Measurements from ENCODE around the gene AZI2.

AZI2 gene, protein sequence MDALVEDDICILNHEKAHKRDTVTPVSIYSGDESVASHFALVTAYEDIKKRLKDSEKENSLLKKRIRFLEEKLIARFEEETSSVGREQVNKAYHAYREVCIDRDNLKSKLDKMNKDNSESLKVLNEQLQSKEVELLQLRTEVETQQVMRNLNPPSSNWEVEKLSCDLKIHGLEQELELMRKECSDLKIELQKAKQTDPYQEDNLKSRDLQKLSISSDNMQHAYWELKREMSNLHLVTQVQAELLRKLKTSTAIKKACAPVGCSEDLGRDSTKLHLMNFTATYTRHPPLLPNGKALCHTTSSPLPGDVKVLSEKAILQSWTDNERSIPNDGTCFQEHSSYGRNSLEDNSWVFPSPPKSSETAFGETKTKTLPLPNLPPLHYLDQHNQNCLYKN

DNA sequence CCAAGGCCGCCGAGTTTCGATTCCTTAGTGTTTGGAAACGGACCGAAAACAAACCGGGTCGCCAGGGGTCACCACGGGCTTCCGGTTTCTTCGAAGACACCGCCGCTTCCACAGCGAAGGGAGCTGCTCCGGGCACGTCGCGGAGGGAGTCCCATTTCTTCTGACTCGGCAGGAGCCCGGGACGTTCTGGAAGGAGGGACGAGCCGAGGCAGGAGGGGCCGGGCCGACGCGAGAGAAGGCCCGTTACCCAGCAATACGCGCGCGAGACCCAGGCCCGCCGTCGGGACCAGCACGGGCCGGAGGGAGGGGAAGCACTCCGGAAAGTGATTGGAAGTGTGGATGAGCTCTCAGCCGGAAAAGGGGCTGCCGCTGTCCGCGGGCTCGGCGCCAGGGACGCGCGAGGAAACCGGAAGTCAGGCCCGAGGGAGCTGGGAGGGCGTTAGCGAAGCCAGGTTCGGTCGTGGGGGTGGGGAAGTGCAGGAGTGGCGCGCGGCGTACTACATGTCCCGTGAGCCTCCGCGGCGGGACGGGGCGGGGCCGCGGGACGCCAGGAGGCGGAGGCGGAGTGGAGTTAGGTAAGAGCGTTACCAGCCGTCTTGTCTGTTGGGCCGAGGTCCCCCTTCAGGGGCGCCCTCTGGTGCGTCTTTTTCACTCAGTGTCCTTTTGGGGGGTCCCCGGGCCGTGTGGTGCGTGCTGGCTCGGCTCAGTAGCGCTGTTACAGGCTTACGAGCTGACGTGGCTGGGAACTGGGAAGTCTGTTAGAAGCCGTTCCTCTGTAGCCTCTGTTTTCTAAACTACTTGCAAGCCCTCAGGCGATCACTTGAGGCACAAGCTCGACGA is at the start of gene AZI2, which contains the start of gene ZCWPW2:
Gene AZI2, minus strand, starts transcription at position 196 of the 840 bp plus-strand sequence. CDS start 8,207 bp downstream, outside the sequence.
Gene ZCWPW2, plus strand, starts transcription at position 93 of the 840 bp plus-strand sequence. CDS start 64,348 bp downstream, outside the sequence.
- peak; percentile 82 to 89 for DNase-seq (ENCODE audit: low read depth in 2 of 2)

DNA sequence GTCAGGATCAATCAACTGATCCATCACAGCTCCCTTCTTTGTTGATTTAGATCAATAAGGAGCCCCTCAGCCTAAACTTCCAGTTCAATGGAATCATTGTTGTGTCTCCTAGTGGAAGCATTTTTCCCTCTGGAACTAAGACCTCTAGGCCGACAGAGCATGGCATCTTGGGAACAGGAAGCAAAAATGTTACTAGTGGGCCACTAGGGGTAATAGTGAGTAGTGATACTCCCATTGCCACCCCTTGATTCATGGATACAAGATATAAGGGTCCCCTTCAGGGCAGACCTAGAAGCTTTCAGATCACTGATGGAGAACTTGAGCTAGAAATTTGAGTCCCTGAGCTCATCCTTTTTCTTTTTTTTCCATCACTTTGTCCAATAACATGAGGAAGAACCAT is 40.4 kb upstream of the AZI2 start:
- DNase-seq (ENCODE audit: low read depth in 2 of 2) = no peak

DNA sequence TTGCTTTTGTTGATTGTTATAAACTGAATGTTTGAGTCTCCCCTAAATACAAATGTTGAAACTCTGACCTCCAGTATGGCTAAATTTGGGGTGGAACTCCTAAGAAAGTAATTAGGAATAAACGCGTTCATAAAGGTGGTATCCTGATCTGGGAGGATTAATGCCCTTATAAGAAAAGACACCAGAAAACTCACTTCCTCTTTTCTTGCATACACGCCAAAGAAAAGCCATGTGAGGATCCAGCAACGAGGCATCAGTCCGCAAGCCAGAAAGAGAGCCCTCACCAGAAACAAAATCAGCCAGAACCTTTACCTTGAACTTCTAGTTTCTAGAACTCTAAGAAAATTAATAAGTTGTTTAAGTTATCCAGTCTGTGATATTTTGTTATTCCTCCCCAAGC is 37.4 kb upstream of the AZI2 start:
- DNase-seq (ENCODE audit: low read depth in 2 of 2) = no peak

DNA sequence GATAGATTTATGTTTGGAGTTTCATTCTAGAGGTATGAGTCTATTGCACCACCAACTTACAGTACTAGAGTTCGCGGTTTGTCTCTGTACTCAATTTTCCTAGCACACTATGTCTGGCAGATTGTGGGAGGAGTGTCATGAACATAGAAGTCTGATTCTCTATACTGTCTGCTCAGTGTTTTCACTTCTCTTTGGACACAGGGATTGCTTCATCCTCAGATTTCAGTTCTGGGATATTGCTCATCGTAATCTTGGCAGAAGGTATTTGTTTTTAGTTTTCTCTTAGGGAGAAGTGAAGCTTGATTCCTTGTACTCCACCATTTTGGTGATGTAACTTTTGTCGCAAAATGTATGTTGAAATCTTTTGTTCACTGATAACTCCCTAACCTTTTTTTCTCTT is 27.8 kb upstream of the AZI2 start:
- DNase-seq (ENCODE audit: low read depth in 2 of 2) = no peak

DNA sequence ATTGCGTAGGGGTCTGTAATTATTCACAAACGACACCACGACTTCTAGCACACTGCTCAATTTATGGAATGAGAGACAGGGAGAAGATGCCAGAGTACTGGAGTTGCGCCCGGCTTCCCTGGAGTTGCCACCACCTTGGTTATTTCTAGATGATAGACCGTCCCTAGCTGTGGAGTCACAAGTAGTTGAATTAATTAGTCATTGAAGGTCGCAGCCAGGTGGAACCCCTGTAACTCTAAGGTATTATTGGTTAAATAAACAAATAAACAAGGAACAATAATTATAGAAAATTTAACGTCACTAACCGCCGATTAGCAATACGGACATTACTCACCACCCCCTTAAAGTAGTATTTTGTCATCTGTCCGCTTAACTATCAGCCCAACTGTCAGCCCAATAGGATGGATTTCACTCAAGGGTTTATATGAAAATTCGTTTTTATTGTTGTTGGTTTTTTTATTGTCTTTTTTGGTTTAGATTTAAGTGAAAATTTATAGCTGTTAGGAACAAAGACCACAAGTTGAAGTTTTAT is 911 bp upstream of the AZI2 start:
- no peak for DNase-seq (ENCODE audit: low read depth in 2 of 2)

DNA sequence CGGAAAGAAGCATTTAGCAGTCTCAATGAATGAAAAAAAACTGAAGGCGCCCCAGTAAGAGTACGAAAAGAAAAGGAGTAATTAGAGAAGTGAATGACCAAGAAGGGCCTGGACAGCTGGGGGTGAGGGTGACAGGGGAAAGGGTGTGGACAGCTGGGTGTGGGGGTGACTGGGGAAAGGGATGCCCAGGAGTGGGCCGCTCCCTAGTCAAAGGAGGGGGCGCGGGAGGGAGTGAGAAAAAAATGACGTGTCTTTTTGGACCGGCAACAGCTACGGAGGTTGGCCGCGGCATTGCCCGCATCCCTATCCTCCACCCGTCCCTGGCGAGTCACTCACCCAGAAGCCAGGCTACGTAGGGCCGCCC is 377 bp downstream of the AZI2 start:
- no peak for DNase-seq (ENCODE audit: low read depth in 2 of 2)

DNA sequence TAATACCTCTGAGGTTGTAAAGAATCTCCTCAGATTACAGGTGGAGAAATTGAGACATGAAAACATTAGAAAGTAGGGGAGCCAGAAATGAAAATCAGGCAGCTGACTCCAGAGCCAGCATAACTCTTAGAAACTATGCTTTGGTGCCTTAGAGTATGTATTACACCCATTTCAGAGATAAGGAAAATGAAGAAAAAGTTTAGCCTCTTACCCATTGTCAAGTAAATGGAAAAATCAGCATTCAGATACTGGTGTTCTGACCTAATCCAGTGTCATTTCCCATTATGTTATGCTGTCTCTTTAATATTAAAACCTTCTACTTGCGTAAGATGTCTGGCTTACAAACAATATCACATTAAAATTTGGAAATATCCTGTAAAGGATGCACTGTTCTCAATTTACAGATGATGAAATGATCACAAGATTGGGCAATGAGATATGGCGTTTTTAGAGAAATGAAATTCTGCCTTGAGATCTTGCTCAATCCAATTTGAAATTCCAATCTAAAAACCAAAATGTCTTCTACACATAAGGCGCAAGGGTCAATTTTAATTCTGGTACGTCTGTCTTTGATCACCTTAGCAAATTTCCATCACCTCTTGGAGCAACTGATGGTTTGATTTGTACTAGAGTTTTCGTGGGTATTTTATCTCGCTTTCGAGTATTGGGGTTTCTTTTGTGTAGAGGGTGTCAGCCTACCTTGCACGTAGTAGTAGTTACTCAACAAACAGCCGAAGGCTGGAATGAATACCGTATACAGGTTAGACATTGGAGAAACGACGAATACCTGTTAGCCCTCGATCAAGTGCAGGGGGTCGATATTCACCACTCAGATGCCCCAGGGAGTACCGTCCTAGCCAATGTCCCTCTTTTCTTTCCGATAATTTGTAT is 1.0 kb downstream of the AZI2 start:
- no peak for DNase-seq (ENCODE audit: low read depth in 2 of 2)

DNA sequence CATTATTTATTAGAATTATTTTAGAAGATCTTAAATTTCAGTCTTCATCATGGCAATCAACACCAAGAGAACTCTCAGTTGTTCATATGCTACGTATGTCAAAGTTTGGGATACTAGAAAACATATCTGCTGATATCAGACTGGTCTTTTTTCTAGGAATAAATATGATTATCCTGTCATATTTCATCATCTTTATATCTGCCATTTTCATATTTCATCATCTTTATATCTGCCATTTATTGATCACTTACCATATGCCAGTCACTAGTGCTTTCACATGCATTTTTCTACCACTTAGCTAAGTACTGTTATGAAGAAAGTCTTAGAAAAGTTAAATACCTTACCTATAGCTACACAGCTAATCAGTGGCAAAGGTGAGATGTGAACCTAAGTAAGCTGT is 2.9 kb downstream of the AZI2 start:
- DNase-seq (ENCODE audit: low read depth in 2 of 2) = no peak

DNA sequence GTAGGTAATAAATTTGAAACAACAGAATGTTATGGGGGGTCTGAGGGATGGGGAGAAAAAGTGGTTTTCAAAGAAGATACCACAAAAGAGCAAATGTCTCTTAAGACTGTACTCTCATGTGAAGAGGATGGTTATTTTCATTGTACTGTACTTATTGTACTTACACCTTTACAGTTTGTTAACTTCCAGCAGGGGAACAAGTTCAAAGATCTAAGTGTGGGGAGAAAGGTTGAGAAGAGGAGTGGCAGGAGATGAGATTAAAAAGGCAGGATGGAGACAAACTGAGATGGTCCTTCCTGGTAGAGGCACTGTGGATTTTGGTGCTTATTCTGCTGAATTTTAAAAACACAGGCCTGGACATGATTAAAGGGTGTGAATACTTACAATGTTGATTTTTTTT is 5.5 kb downstream of the AZI2 start:
- DNase-seq (ENCODE audit: low read depth in 2 of 2) = no peak

DNA sequence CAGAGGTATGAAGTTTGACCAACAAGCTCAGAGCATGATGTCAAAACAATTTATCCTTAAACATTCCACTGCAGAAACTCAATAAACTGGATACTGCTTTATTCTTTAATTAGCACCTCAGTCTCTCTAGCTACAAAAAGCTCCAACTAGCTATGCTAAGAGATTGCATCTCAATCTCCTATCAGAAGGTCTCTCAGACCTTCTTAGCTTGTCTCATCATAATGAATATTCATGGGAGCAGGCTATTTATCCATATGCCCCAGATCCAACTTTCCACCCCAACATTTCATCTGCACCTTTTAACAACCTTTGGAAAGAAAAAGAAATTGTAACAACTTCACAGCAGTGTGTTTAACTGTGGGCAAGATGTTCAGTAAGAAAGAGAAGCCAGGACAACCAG is 11.4 kb downstream of the AZI2 start:
- DNase-seq (ENCODE audit: low read depth in 2 of 2) = no peak

DNA sequence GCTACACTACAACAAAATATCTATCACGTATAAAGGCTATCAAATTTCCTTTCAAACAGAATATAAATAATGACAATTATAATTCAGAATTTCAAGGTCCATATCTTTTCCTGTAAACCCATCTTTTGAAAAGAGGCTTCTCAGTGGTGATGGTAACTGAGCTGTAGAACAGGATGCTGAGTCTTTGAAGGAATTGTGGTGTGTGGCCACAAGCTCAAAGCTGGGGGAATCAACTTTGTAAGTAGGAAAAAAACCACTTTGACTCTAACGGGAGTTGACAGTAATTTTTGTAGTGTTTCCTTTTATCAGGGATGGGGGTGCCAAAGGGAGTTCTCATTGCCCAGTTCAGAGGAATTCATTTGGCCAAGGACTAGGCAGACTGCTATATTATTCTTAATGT is 13.4 kb downstream of the AZI2 start:
- no peak for DNase-seq (ENCODE audit: low read depth in 2 of 2)

DNA sequence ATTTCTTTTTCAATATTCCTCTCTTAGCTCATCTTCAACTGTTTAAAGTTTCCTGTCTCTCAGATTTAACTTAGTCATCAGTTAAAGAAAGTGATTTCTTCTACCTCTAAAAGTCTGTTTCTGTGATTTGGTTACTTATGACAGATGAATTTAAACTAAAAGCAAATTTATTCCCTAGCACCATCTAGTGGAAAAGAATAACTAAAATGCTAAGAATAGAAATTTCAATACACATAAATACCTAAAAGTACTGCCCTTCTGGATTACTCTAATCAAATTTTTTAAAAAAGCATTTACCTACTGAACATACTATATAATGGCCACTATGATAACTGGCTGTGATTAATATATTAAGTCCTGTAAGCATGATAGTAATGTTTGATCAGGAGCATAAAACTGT is 14.1 kb downstream of the AZI2 start:
- DNase-seq (ENCODE audit: low read depth in 2 of 2) = no peak

DNA sequence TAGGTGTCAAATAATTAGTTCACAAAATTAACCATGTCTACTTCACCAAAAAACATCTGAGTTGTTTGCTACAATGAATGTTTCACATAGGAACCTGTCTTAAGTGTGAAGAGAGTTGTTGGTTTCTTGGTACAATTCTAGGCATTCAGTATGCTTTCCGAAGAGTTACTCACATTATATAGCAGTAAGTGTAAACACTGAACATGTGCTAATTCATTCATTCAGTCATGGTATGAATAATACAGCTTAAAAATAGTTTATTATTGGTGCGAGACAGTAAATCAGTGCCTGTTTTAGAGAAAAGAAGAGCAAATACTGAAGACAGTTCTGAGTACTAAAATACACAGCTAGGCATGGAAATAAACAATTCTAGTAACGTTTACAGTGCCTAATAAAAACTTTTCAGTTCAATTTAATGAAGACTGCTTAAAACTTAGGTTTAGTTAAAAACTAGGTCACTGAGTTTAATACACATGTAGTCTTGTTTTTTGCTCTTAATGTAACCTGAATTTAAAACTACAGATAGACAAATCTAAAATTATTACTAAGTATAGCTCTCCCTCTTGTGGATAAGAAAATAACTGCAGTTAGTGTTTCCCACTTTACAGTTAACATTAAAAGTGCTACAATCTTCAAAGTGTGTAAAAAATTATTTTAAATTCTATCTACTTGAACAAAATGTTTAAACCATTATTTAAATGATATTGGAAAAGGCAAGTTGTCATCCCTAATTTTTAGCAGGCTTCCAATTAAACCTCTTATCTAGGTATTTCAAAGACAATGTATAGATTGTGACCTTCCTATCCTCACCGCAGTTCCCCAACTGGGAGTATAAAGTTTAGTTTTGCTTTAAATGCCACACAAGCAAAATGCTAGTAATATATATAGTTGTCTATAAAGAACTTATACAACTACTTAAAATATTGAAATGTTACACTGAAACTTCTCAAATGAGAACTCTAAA is 20.2 kb downstream of the AZI2 start:
- DNase-seq (ENCODE audit: low read depth in 2 of 2) = no peak

DNA sequence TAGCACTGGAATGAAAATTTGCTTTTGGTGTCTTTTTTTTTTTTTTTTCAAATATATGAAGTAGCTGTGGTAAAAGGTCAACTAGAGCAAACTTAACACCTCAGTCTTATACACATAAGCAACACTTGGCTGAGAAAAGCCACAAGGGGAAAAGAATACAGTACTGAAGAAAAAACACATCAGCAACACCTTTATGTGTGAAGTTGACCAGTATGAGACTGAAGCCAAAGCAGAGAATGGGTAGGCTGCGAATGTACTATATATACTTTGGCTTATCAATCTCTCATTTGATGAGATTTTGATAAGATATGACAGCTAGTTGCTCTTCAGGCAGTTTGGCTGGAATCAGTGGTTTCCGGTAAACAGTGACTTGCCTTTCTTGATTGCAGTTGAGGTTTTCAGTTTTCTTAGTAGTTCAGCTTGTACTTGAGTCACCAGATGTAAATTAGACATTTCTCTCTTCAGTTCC is 22.1 kb downstream of the AZI2 start:
- no peak for DNase-seq (ENCODE audit: low read depth in 2 of 2)

DNA sequence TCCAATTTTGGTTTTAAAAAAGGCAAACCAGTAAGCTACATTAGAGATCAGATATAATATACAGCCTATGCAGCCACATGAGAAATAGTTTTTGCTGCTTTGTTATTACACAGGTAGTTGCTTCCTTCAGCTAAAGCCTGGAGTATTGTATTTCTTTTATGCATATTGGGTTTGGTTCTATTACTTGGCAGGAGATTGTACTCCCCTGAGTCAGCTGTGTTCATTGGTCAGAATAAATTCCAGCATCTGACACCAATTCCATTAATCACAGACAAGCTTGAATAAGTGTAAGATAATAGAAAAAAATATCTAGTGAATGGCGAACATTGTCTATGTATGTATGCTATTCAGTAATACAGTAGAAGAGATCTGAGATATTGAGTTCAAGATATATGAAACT is 26.2 kb downstream of the AZI2 start:
- DNase-seq (ENCODE audit: low read depth in 2 of 2) = no peak

DNA sequence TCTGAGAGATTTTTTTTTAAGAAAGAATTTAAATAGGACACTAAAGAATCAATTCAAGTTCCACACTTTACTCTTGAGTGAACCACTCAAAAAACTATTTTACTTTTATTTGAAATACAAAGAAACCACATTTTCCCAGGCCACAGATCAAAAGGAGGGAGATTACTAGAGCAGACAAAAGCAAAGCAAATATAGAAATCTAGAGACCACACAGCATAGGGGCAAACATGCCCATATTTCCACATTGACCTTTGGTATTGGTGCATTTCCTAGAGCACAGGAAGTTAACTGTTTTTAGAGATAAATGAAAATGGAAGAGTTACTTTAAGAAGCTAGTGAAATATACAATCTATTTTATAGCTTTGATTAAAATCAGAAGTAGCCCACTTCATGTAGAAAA is 27.6 kb downstream of the AZI2 start:
- no peak for DNase-seq (ENCODE audit: low read depth in 2 of 2)

DNA sequence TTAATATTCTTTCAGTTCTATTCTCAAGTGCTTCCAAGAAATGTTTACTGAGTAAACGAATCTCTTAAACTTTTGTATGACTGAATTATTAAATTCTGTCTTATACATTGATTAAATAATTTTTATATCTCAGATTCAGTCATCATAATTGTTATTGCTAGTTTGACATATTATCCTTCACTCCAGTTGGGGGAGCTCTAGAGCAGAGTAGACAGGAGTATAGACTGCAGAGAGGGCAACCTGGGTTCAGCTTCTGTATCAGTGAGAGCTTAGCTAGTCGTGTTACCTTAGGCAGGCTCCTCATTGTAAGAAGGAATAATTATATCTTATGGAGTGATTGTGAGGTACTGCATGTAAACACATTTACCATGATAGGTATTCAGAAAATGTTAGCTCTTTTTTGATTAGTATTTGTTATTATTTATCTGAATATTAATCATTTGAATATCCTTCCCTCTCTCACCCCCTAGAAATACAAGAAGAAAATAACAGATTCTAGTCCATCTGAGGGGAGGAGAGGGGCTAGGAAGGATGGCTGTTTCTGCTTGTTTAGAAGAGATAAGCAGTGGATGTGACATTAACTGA is 31.1 kb downstream of the AZI2 start:
- no peak for DNase-seq (ENCODE audit: low read depth in 2 of 2)

DNA sequence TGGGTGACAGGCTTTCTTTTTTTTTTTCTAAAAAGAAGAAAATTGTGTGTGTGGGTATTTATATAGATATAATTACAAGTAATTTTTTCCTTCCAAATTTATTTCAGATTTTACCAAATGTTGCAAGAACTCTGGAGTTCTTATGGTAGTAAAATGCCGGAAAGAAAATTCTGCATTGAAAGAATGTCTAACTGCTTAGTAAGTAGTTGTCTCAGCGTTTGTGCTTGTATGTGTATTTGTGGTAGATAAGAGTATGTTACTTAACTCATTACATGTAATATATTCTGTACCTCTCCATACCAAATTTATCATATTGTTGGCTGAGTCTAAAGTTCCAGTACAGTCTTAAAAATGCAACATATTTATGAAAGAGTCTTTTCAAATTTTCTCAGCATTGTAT is 32.4 kb downstream of the AZI2 start:
- no peak for DNase-seq (ENCODE audit: low read depth in 2 of 2)

DNA sequence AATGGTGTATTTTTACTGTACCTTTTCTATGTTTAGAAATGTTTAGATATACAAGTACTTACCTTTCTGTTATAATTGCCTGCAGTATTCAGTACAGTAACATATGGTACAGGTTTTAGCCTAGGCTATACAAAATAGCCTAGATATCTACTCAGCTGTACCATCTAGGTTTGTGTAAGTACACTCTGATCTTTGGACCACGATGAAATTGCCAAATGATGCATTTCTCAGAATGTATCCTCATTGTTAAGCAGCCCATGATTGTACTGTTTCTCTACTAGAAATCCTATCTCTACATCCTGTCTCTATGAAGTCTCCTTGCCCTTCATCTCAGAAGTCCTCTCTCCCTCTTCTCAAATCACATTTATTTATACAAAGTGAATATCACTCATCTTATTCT is 32.9 kb downstream of the AZI2 start:
- no peak for DNase-seq (ENCODE audit: low read depth in 2 of 2)

DNA sequence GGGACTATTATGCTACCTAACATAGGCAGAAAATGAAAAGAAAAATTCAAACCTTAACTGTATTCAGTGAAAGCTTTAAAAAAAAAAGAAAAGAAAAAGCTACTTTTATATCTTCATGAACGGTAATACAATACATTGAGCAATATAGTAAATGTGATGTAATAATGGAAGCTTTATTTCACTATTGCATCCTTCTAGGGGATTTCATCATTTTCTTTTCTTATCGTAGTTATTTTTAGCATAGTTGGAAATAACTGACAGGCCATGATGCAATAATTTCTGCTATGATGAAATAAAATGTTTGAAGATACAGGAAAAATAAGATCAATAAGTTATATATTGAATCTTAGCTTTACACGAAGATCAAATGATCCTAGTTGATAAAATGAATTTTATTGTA is 40.4 kb downstream of the AZI2 start:
- no peak for DNase-seq (ENCODE audit: low read depth in 2 of 2)
